ENCODE measurements around the gene HIPK4.

The HIPK4 gene

DNA sequence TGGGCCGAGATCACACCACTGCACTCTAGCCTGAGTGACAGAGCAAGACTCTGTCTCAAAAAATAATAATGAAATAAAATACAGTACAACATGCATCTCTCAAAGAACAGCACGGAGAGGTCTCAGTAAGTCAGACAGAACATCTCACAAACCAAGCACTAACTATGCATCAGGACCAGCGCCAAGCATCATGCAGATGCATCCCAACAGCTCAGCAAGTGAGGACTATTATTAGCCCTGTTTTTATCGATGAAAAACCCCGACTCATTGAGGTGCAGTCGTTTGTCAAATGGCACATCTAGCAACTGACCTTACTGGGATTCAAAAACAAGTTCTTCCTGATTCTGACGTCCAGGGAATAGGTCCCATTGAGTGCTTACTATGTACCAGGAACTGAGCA is 45.6 kb downstream of the HIPK4 start:
- no peak overlapping the region for H3K4me3 ChIP-seq (ENCODE audit: low read length)
- TF ChIP-seq CTCF (IDR thresholded peaks at IDR 0.05; ENCODE audit: insufficient read depth, low read depth, low read length, missing control alignments): no peak
- peak; percentile 48 for DNase-seq (ENCODE audit: low read depth)

GRCh38 chr19:40342644-40343311 is 47.2 kb downstream of the HIPK4 start:
- no peak for DNase-seq (ENCODE audit: low read depth)
- no peak for TF ChIP-seq CTCF (IDR thresholded peaks at IDR 0.05; ENCODE audit: insufficient read depth, low read depth, low read length, missing control alignments)
- H3K4me3 ChIP-seq (ENCODE audit: low read length): no peak overlapping the region

DNA sequence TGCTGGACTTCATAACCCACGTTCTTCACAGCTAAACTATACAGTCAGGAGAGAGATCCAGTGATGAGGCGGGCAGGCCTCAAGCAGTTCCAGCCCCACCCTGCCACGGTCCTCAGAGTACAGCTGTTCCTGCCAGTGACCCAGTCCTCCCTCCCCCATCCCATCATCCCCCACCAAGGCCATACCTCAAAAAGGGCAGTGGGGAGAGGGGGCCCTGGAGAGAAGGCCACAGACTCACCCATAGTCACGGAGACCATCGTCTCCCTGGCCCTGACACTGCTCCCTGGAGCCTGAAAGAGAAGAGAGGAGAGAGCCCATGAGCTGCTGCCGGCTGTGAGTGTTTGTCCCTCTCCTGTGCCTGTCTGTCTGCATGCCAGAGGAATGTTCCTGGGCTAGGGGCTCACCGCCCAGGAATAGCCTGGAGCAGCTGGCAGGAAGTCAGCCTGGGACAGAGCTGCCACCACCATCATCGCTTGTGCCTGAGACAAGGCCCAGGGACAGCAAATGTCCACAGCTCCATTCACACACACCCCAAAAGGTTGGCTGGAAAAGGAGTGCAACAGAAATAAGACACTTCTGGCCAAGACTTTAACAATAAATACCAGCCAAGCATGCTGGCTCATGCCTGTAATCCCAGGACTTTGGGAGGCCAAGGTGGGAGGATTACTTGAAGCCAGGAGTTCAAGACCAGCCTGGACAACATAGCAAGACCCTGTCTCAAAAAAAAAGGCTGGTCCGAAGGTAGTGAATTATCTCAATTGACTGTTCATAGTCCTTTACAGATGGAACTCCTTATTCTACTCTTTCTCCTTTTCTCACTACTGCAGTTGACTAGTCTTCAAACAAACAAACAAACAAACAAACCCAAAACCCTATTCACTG is 48.1 kb downstream of the HIPK4 start:
- peak; percentile 37 for DNase-seq (ENCODE audit: low read depth)
- TF ChIP-seq CTCF (IDR thresholded peaks at IDR 0.05; ENCODE audit: insufficient read depth, low read depth, low read length, missing control alignments): no peak
- H3K4me3 ChIP-seq (ENCODE audit: low read length): no peak overlapping the region

DNA sequence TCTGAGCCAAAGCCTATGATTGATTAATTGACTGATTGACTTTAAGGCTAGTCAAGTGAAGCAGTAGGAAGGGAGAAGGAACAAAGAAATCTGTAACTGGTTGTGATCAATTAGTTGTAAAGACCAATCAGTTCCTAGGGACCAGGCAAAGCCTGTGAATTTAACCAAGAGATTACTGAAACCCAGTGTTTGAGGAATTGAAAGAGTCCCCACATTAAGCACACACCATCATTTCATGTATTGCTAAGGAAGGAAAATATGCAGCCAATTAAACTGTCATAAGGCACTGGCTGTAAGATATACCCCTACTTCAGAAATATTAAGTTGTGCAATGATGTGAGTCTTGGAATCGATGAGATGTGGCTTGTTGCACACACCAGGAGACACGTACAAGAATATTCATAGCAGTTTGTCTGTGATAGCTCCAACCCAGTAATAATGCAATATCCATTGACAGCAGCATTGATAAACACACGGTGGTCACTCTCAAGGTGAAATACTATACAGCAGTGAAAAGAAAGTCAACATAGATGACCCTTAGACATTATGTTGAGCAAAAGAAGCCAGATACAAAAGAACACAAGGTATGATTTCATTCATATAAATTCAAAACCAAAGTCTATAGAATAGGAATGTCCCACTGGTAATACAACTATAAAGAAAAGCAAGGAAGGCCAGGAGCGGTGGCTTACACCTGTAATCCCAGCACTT is 50.8 kb downstream of the HIPK4 start:
- H3K4me3 ChIP-seq (ENCODE audit: low read length): no peak overlapping the region
- no peak for TF ChIP-seq CTCF (IDR thresholded peaks at IDR 0.05; ENCODE audit: insufficient read depth, low read depth, low read length, missing control alignments)
- no peak for DNase-seq (ENCODE audit: low read depth)

- no peak for DNase-seq (ENCODE audit: low read depth)
- no peak overlapping the region for H3K4me3 ChIP-seq (ENCODE audit: low read length)
- TF ChIP-seq CTCF (IDR thresholded peaks at IDR 0.05; ENCODE audit: insufficient read depth, low read depth, low read length, missing control alignments): no peak
Measured at GRCh38 chr19:40337594-40337993, 52.4 kb downstream of the HIPK4 start.

GRCh38 chr19:40337107-40337506 is 52.9 kb downstream of the HIPK4 start:
- no peak for TF ChIP-seq CTCF (IDR thresholded peaks at IDR 0.05; ENCODE audit: insufficient read depth, low read depth, low read length, missing control alignments)
- H3K4me3 ChIP-seq (ENCODE audit: low read length): no peak overlapping the region
- no peak for DNase-seq (ENCODE audit: low read depth)
